Peyer's patch (tissue), 4 donors: ENCODE measurements around the gene TMEM108. TPM values are rescaled to one million over a fixed set of nuclear protein-coding genes. Genes with fewer than 3 reads are reported as not detected.

ENCODE experiments used
- DNase-seq, 3 donors: peaks; one replicate each; pipeline ENCODE4 v3.0.0-alpha.2; 2017 to 2019
- H3K27ac ChIP-seq, 4 donors: fragments of 200-600 bp; sonication (generic); one replicate each; pipeline ENCODE4 v1.5.1; 2016 to 2019
- H3K27me3 ChIP-seq, 2 donors: fragments of 200-600 bp; sonication (generic); one replicate each; pipeline ENCODE4 v1.5.1; 2019
- H3K36me3 ChIP-seq, 3 donors: fragments of 200-600 bp; sonication (generic); one replicate each; pipeline ENCODE4 v1.5.1; 2016 to 2019
- H3K4me1 ChIP-seq, 4 donors: fragments of 200-600 bp; sonication (generic); one replicate each; pipeline ENCODE4 v1.5.1; 2016 to 2019
- H3K4me3 ChIP-seq, 4 donors: fragments of 200-600 bp; sonication (generic); 1 replicate in 3 of 4; 2 replicates in 1 of 4; pipeline ENCODE4 v1.5.1; 2016 to 2019; ENCODE audit warnings: mild to moderate bottlenecking in 1 of 4
- H3K9me3 ChIP-seq, 4 donors: fragments of 200-600 bp; sonication (generic); one replicate each; pipeline ENCODE4 v1.5.1; 2016 to 2019; ENCODE audit warnings: mild to moderate bottlenecking in 1 of 4
- CTCF ChIP-seq, 6 experiments: fragments of 450-650 bp in 4 of 6; fragments of 200-600 bp in 2 of 6; sonication (generic) in 1 of 6; IDR thresholded peaks; one replicate each; pipeline ENCODE4 v1.5.1; 2017 to 2019; ENCODE audit warnings: antibody characterized with exemption in 6 of 6, mild to moderate bottlenecking in 3 of 6, moderate library complexity in 1 of 6
- POLR2A ChIP-seq, 2 donors: fragments of 450-650 bp; IDR thresholded peaks; one replicate each; pipeline ENCODE4 v1.5.1; 2017; ENCODE audit warnings: antibody characterized with exemption in 2 of 2, mild to moderate bottlenecking in 2 of 2, moderate library complexity in 2 of 2
- total RNA-seq, 4 donors: library from RNA; depleted of rRNA; stranded (reverse); fragments of >200 nt; gene quantifications; one replicate each; pipeline ENCODE4 v1.1.0, GENCODE V29; 2016

The TMEM108 gene
- total RNA-seq, 4 donors from 2014 or later: 1.4 to 1.7 TPM; not detected in 2

GRCh38 chr3:133074977-133075376 lies 36.8 kb downstream of the TMEM108 start:
- no peak for DNase-seq
- Histone ChIP-seq H3K4me3 (no peak overlapping the region), H3K36me3 (no peaks in the 10 kb centered on the region), H3K9me3 (no peaks in the 10 kb centered on the region), H3K4me1 (no peaks in the 10 kb centered on the region), H3K27ac (no peak overlapping the region), H3K27me3 (no peaks in the 10 kb centered on the region)
- TF ChIP-seq POLR2A (IDR thresholded peaks at IDR 0.05): no peak

GRCh38 chr3:133077688-133078087 lies 39.5 kb downstream of the TMEM108 start:
- Histone ChIP-seq H3K4me3 (no peak overlapping the region), H3K9me3 (no peaks in the 10 kb centered on the region), H3K36me3 (no peaks in the 10 kb centered on the region), H3K27ac (no peak overlapping the region), H3K4me1 (no peaks in the 10 kb centered on the region), H3K27me3 (no peaks in the 10 kb centered on the region)
- TF ChIP-seq POLR2A (IDR thresholded peaks at IDR 0.05) (no peak), CTCF (IDR thresholded peaks at IDR 0.05) (no peak)
- no peak for DNase-seq

- H3K4me3 ChIP-seq: no peak overlapping the region
- TF ChIP-seq CTCF (IDR thresholded peaks at IDR 0.05) (no peak), POLR2A (IDR thresholded peaks at IDR 0.05) (no peak)
- H3K27ac ChIP-seq: no peak overlapping the region
- H3K27me3 ChIP-seq: no peaks in the 10 kb centered on the region
- no peaks in the 10 kb centered on the region for H3K36me3 ChIP-seq
- no peak for DNase-seq
- H3K9me3 ChIP-seq: no peaks in the 10 kb centered on the region
- no peaks in the 10 kb centered on the region for H3K4me1 ChIP-seq
These were observed 41.4 kb downstream of the TMEM108 start for GRCh38 chr3:133079621-133080020.

GRCh38 chr3:133081016-133081415 lies 42.8 kb downstream of the TMEM108 start:
- Histone ChIP-seq H3K27me3 (no peaks in the 10 kb centered on the region), H3K4me1 (no peaks in the 10 kb centered on the region), H3K36me3 (no peaks in the 10 kb centered on the region), H3K4me3 (no peak overlapping the region), H3K27ac (no peak overlapping the region), H3K9me3 (no peaks in the 10 kb centered on the region)
- TF ChIP-seq POLR2A (IDR thresholded peaks at IDR 0.05): no peak
- TF ChIP-seq CTCF (IDR thresholded peaks at IDR 0.05): no peak
- DNase-seq: no peak

- Histone ChIP-seq H3K27me3 (no peaks in the 10 kb centered on the region), H3K27ac (no peak overlapping the region), H3K4me3 (no peak overlapping the region), H3K36me3 (no peaks in the 10 kb centered on the region), H3K9me3 (no peaks in the 10 kb centered on the region), H3K4me1 (no peaks in the 10 kb centered on the region)
- TF ChIP-seq CTCF (IDR thresholded peaks at IDR 0.05): no peak
- no peak for TF ChIP-seq POLR2A (IDR thresholded peaks at IDR 0.05)
- DNase-seq: no peak
These were observed 45.2 kb downstream of the TMEM108 start for GRCh38 chr3:133083395-133083794.

- TF ChIP-seq POLR2A (IDR thresholded peaks at IDR 0.05): no peak
- no peak for DNase-seq
- H3K9me3 ChIP-seq: no peaks in the 10 kb centered on the region
- H3K27ac ChIP-seq: no peak overlapping the region
- no peak overlapping the region for H3K4me3 ChIP-seq
- H3K27me3 ChIP-seq: no peaks in the 10 kb centered on the region
- no peaks in the 10 kb centered on the region for H3K36me3 ChIP-seq
- H3K4me1 ChIP-seq: no peaks in the 10 kb centered on the region
These were observed 51.8 kb downstream of the TMEM108 start for GRCh38 chr3:133089906-133090485.

GRCh38 chr3:133092681-133093080 lies 54.5 kb downstream of the TMEM108 start:
- Histone ChIP-seq H3K36me3 (no peaks in the 10 kb centered on the region), H3K4me1 (no peaks in the 10 kb centered on the region), H3K9me3 (no peaks in the 10 kb centered on the region), H3K27me3 (no peaks in the 10 kb centered on the region), H3K4me3 (no peak overlapping the region), H3K27ac (no peak overlapping the region)
- DNase-seq: no peak
- TF ChIP-seq CTCF (IDR thresholded peaks at IDR 0.05): no peak
- no peak for TF ChIP-seq POLR2A (IDR thresholded peaks at IDR 0.05)
